Left cardiac atrium (tissue), 4 donors: ENCODE data around the gene KIR3DL1. TPM values are rescaled to one million over a fixed set of nuclear protein-coding genes. Genes with fewer than 3 reads are reported as not detected.
"Not testable (repeated sequence)": the region's sequence is repeated elsewhere in the genome, so short reads cannot be mapped to it uniquely, and the experiment has no call there.

Source experiments
- ATAC-seq, 2 donors: fragments of 200-7000 bp; cut with Tn5 transposase; one replicate each; pipeline ENCODE4 v1.9.1; 2020; ENCODE audit warnings: mild to moderate bottlenecking in 2 of 2, moderate library complexity in 2 of 2
- DNase-seq: peaks from one replicate; pipeline ENCODE4 v3.0.0-alpha.2; 2020
- intact Hi-C, 2 donors: fragments of 100-400 bp; cut with DNase I; formaldehyde crosslinking; loops; one replicate each; pipeline versions ENCODE4 v1.14.1 to v1.15.1; 2022 to 2023
- long read RNA-seq: library from polyadenylated mRNA; unstranded; transcript quantifications from one replicate; pipeline ENCODE4 v2.0.0, GENCODE V29; 2021
- total RNA-seq, 2 donors: library from RNA; stranded (reverse); fragmentation: NEBNext Ultra II Directional; extraction: Animal tissue kit (Norgen Biotek cat#: 25700); gene quantifications; one replicate each; pipeline ENCODE4 v1.2.1, GENCODE V29; 2021
- donor health status: DM: no; HTN: yes; CAD: no.
- donor health status: DM: no; HTN: yes; CAD: no; lungs with severe emphysema.
- donor health status: DM: yes; HTN: yes; CAD: no.
- donor health status: Dilated cardiomyopathy.

Gene KIR3DL1
- not detected for total RNA-seq
- long read RNA-seq: 0 reads

DNA sequence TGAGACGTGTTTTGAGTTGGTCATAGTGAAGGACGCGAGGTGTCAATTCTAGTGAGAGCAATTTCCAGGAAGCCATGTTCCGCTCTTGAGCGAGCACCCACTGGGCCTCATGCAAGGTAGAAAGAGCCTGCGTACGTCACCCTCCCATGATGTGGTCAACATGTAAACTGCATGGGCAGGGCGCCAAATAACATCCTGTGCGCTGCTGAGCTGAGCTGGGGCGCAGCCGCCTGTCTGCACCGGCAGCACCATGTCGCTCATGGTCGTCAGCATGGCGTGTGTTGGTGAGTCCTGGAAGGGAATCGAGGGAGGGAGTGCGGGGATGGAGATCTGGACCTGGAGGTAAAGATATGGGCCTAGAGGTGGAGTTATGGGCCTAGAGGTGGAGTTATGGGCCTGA lies at the start of gene KIR3DL1:
Gene KIR3DL1, plus strand, starts transcription at position 218 of the 400 bp plus-strand sequence.
- ATAC-seq, DNase-seq, intact Hi-C loops: not testable (repeated sequence)

DNA sequence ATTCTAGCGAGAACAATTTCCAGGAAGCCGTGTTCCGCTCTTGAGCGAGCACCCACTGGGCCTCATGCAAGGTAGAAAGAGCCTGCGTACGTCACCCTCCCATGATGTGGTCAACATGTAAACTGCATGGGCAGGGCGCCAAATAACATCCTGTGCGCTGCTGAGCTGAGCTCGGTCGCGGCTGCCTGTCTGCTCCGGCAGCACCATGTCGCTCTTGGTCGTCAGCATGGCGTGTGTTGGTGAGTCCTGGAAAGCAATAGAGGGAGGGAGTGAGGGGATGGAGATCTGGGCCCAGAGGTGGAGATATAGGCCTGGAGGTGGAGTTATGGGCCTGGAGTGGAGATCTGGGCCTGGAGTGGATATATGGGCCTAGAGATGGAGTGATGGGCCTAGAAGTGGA lies 46.6 kb upstream of the KIR3DL1 start, which contains the start of gene KIR2DL1:
Gene KIR2DL1, plus strand, starts transcription at position 148 of the 400 bp plus-strand sequence. Its CDS starts 58 bp downstream, at position 206.
- intact Hi-C loops, ATAC-seq, DNase-seq: not testable (repeated sequence)

DNA sequence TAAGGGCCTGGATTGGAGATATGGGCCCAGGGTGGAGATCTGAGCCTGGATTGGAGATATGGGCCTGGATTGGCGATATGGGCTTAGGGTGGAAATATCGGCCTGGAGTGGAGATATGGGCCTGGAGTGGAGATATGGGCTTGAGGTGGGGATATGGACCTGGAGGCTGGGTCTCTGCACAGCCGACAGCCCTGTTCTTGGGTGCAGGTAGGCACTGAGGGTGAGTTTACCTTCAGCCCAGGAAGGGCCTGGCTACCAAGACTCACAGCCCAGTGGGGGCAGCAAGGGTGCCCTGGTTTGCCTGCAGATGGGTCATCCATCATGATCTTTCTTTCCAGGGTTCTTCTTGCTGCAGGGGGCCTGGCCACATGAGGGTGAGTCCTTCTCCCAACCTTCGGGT lies 45.8 kb upstream of the KIR3DL1 start:
- ATAC-seq, DNase-seq, intact Hi-C loops: not testable (repeated sequence)

DNA sequence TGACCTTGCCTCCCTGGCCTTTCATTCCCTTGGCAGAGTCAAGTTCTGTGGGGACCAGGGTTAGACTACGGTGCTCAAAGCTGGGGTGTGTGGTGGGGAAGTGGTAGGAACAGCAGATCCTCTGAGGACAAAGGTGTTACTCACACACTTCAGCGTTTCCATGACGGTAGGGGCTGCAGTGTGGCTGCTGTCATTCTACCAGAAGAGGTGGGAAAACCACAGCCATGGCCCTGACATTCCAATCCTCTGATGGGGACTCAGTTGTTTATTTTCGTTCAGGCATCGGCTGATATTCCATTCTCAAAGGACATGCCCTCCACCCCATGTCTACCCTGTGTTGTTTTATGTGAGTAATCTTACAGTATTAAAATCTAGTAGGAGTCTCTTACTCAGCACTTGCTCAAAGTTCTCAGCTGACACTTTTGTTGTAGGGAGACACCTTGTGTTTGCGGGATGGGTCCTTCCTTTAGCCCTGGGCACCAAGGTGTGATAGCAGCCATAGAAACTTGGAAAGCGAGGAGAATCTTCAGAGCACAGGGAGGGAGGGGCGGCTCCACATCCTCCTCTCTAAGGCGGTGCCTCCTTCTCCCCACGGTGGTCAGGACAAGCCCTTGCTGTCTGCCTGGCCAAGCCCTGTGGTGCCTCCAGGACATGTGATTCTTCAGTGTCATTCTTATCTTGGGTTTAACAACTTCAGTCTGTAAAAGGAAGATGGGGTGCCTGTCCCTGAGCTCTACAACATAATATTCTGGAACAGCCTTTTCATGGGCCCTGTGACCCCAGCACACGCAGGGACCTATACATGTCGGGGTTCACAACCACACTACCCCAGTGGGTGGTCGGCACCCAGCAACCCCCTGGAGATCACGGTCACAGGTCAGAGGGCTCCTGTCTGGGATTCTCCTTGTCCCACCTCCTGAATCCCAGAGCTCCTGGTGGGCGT lies 45.0 kb upstream of the KIR3DL1 start:
- intact Hi-C loops, ATAC-seq, DNase-seq: not testable (repeated sequence)

DNA sequence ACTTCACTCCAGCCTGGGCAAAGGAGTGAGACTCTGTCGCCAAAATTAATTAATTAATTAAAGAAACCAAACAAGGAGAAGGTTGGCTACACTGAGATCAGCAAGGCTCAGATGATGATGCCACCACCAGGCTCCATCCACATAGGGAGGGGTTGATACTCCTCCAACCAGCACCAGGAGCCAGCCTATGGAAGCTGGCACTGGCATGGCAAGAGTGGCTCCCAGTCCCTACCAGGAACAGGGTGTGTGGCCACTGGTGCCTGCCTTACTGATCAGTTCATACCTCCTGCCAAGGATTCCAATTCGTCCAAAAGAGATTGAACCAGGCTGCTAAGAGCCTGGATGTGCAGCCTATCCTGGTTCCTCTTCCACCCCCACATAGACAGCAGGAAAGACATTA lies 43.6 kb upstream of the KIR3DL1 start:
- intact Hi-C loops, DNase-seq, ATAC-seq: not testable (repeated sequence)

DNA sequence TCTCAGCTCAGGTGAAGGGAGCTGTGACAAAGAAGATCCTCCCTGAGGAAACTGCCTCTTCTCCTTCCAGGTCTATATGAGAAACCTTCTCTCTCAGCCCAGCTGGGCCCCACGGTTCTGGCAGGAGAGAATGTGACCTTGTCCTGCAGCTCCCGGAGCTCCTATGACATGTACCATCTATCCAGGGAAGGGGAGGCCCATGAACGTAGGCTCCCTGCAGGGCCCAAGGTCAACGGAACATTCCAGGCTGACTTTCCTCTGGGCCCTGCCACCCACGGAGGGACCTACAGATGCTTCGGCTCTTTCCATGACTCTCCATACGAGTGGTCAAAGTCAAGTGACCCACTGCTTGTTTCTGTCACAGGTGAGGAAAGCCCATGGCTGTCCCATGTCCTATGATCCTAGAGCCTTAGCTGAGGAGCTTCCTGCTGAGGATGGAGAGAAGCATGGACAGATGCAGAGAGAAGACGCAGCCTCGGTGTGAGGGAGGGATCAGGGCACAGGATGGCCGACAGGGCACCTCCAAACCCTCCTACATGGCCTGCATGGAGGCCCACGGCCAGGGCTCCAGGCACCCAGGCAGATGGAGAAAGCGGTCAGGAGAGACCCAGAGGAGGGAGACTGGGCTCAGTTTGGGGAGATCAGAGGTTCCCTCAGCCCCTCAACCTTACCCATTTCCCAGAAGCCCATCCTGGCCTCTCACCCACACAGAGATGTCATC lies 41.0 kb upstream of the KIR3DL1 start:
- DNase-seq, ATAC-seq, intact Hi-C loops: not testable (repeated sequence)

DNA sequence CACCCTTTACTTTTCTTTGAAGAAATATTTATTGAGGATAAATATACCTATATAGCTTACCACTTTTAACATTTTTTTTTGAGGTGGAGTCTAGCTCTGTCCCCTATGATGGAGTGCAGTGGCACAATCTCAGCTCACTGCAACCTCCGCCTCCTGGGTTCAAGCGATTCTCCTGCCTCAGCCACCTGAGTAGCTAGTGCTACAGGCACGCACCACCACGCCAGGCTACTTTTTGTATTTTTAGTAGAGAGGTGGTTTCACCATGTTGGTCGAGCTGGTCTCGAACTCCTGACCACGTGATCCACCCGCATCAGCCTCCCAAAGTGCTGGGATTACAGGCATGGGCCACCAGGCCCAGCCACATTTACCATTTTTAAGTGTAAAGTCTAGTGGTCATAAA lies 40.4 kb upstream of the KIR3DL1 start:
- intact Hi-C loops, ATAC-seq, DNase-seq: not testable (repeated sequence)

DNA sequence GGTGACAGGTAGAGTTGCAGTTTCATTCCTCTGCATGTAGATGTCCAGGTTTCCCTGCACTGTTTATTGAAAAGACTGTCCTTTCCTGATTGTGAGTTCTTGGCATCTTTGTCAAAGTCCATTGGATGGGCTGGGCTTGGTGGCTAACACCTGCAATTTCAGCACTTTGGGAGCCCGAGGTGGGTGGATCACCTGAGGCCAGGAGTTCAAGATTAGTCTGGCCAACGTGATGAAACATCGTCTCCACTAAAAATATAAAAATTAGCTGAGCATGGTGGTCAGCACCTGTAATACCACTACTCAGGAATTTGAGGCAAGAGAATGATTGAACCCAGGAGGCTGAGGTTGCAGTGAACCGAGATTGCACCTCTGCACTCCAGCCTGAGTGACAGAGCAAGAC lies 38.4 kb upstream of the KIR3DL1 start:
- intact Hi-C loops, DNase-seq, ATAC-seq: not testable (repeated sequence)

DNA sequence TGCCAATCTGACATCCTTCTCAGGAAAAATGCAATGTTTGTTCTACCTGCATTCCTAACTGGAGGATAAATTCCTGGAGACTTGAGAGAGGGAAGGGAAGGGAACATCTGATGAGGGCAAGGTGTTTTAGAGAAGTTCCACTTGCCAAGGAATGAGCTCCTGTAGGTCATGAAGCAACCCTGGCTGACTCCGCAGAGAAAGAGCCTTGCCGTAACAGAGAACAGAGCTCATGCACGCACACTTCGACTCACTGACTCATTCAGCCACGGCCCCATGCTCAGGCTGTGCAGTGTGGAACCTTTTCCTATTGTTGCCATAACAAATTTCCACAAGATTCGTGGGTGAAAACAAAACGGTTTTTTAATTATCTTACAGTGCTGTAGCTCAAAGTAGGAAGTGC lies 37.4 kb upstream of the KIR3DL1 start:
- DNase-seq, intact Hi-C loops, ATAC-seq: not testable (repeated sequence)

DNA sequence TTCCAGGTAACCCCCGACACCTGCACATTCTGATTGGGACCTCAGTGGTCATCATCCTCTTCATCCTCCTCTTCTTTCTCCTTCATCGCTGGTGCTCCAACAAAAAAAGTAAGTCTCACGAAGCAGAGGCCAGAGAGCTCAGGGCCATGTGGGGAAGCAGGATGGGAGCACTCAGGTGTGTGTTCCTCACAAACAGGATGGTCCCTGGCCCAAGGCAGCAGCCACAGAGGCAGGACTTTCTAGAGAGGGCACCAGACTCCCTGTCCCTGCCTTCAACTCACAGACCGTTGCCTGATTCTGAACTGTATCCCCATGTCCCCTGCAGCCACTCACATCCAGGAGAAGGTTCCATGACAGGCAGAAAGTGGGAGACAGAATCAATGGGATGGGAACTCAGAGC lies 33.4 kb upstream of the KIR3DL1 start:
- intact Hi-C loops, ATAC-seq, DNase-seq: not testable (repeated sequence)

DNA sequence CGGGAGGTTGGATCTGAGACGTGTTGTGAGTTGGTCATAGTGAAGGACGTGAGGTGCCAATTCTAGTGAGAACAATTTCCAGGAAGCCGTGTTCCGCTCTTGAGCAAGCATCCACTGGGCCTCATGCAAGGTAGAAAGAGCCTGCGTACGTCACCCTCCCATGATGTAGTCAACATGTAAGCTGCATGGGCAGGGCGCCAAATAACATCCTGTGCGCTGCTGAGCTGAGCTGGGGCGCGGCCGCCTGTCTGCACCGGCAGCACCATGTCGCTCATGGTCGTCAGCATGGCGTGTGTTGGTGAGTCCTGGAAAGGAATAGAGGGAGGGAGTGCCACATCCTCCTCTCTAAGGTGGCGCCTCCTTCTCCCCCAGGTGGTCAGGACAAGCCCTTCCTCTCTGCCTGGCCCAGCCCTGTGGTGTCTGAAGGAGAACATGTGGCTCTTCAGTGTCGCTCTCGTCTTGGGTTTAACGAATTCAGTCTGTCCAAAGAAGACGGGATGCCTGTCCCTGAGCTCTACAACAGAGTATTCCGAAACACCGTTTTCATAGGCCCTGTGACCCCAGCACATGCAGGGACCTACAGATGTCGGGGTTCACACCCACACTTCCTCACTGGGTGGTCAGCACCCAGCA lies 30.1 kb upstream of the KIR3DL1 start:
- DNase-seq, ATAC-seq, intact Hi-C loops: not testable (repeated sequence)

DNA sequence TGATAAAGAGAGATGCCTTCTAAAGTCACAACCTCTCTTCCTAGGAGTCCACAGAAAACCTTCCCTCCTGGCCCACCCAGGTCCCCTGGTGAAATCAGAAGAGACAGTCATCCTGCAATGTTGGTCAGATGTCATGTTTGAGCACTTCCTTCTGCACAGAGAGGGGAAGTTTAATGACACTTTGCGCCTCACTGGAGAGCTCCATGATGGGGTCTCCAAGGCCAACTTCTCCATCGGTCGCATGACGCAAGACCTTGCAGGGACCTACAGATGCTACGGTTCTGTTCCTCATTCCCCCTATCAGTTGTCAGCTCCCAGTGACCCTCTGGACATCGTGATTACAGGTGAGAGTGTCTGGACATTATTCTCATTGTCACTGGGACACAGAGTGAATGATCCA lies 28.1 kb upstream of the KIR3DL1 start:
- intact Hi-C loops, DNase-seq, ATAC-seq: not testable (repeated sequence)

DNA sequence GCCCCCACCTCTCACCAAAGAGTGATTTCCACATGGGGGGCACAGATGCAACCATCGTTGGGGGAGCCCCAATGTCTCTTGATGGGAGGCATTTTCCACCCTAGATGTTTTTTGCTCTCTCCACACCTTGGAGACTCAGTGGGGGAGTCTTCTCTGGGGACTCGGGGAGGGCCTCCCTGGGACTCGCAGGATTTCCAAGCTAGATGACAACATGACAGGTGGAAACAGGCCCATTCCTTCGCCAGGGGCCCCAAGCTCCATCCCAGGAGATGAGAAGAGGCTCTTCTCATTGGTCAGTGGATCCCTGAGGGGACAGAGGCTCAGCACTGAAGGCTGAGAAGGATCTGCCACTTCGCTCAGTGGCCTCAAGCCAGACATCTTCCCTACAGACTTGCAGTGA lies 25.6 kb upstream of the KIR3DL1 start:
- intact Hi-C loops: no loop called here
- ATAC-seq (no peak), DNase-seq (no peak)

DNA sequence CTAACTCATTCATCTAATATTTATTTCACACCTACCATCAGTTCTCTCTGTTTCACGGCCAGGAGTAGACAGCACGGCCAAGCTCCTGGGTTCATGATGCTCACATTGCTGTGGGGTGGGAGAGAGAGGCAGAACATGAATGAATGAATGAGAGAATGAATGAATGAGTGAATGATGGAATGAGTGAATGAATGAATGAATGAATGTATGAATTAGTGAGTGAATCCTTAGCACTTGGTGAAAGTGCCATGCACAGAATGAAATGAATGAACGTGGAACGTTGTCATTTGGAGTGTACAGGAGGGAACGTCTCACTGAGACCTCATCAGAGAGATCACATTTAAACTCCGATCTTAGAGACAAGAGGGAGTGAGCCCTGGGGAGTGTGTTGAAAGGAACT lies 24.8 kb upstream of the KIR3DL1 start:
- intact Hi-C loops: no loop called here
- no peak for ATAC-seq
- no peak for DNase-seq

DNA sequence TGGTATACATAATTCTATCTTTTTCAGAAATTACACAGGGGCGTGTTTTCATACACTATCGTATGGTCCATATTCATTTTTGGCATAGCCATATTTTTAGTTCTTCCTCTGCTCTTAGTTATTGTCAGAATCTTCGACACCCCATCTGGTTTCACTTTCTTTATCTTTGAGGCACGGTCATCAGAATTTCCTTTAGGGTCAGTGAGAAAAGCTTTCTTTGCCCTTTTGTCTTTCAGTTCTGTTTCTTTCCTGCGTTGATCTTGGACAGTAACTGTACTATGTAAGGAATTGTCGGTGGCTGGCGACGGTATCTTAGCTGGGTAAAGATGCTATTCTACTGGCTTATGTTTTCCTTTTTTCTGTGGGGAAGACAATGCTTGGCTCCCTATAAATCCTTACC lies 23.5 kb upstream of the KIR3DL1 start:
- intact Hi-C loops: no loop called here
- DNase-seq: no peak
- no peak for ATAC-seq

DNA sequence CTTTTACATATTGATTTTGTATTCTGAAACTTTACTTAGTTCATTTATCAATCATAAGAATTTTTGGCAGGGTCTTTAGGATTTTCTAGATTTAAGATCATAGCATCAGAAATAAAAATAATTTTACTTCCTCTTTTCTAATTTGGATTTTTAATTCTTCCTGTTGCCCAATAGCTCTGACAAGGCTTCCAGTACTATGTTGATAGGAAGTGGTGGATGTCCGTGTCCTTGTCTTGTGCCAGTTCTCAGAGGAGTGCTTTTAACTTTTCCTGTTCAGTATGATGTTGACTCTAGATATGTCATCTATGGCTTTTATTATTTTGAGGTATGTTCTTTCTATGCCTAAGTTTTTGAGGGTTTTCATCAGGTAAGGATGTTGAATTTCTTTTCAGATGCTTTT lies 20.5 kb upstream of the KIR3DL1 start:
- intact Hi-C loops: no loop called here

DNA sequence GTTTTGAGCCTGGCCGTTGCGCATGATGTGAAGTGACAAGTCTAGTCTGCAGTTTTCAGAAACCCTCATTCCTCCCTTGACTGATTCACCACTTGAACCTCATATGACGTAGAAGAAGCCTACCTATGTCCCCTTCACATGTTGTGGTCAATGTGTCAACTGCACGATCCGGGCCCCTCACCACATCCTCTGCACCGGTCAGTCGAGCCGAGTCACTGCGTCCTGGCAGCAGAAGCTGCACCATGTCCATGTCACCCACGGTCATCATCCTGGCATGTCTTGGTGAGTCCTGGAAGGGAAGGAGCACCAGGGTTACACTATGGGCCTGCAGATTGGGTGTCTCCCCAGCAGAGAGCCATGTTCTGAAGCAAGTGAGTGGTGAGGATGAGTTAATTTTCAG lies 12.9 kb upstream of the KIR3DL1 start, which contains the start of gene KIR2DL4:
Gene KIR2DL4, plus strand, starts transcription at position 201 of the 400 bp plus-strand sequence. Its CDS starts 42 bp downstream, at position 243.
- intact Hi-C loops: no loop called here
- ATAC-seq (no peak), DNase-seq (no peak)

More for the DNA sequence above, 20.5 kb upstream of the KIR3DL1 start:
- ATAC-seq: no peak
- no peak for DNase-seq

DNA sequence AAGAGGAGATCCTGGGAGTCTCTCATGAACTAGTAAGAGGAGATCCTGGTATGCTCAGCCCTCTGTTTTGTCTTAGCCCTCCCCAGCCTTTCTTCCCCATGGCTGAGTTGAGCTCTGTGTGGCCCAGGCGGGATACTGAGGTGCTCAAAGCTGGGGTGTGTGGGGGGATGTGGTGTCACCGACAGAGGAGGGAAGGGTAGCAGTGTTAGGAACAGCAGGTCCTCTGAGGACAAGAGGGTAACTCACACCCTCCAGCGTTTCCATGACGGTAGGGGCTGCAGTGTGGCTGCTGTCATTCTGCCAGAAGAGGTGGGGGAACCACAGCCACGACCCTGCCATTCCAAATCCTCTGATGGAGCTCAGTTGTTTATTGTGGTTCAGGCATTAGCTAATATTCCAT lies 12.2 kb upstream of the KIR3DL1 start:
- DNase-seq: no peak
- intact Hi-C loops: no loop called here
- ATAC-seq: no peak

DNA sequence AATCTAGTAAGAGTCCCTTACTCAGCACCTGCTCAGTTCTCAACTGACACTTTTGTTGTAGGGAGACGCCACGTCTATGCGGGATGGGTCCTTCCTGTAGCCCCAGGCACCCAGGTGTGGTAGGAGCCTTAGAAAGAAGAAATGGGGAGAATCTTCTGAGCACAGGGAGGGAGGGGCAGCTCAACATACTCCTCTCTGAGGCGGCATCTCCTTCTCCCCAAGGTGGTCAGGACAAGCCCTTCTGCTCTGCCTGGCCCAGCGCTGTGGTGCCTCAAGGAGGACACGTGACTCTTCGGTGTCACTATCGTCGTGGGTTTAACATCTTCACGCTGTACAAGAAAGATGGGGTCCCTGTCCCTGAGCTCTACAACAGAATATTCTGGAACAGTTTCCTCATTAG lies 11.7 kb upstream of the KIR3DL1 start:
- DNase-seq: no peak

More for the DNA sequence above, 11.7 kb upstream of the KIR3DL1 start:
- no peak for ATAC-seq
- intact Hi-C loops: no loop called here
